Ovary (tissue), 9 donors: ENCODE results near the gene SPAG9. TPM values are rescaled to one million over a fixed set of nuclear protein-coding genes. Genes with fewer than 3 reads are reported as not detected.
A peak's percentile ranks its signal among the peaks of the same experiment; 100 is the strongest.

Experiments
- DNase-seq, 5 donors: peaks; one replicate each; pipeline ENCODE4 v3.0.0-alpha.2; 2019 to 2020
- H3K27ac ChIP-seq, 2 donors: fragments of 200-600 bp; one replicate each; pipeline versions ENCODE4 v1.5.1 to v1.8.0; 2019 to 2022
- H3K27me3 ChIP-seq: fragments of 200-600 bp; one replicate; pipeline ENCODE4 v1.8.0; 2022
- H3K36me3 ChIP-seq: fragments of 200-600 bp; sonication (generic); one replicate; pipeline ENCODE4 v1.5.1; 2019
- H3K4me1 ChIP-seq: one replicate; pipeline ENCODE4 v1.8.1; 2013; ENCODE audit warnings: mild to moderate bottlenecking, moderate library complexity; ENCODE audit not compliant: insufficient read depth
- H3K4me3 ChIP-seq: fragments of 200-600 bp; sonication (generic); one replicate; pipeline ENCODE4 v1.5.1; 2017
- H3K9me3 ChIP-seq, 2 donors: fragments of 200-600 bp in 1 of 2; sonication (generic) in 1 of 2; one replicate each; pipeline versions ENCODE4 v1.5.1 to v1.8.1; 2013 to 2019; ENCODE audit warnings: mild to moderate bottlenecking in 1 of 2, moderate library complexity in 1 of 2
- CTCF ChIP-seq, 3 donors: fragments of 450-650 bp in 2 of 3; fragments of 200-600 bp in 1 of 3; IDR thresholded peaks; one replicate each; pipeline versions ENCODE4 v1.5.1 to v1.8.0; 2016 to 2022; ENCODE audit warnings: antibody characterized with exemption in 3 of 3, mild to moderate bottlenecking in 1 of 3
- EP300 ChIP-seq: sonication (generic); formaldehyde crosslinking; IDR thresholded peaks from one replicate; pipeline ENCODE4 v1.6.1; 2017; ENCODE audit warnings: antibody characterized with exemption
- POLR2A ChIP-seq: fragments of 450-650 bp; IDR thresholded peaks from one replicate; pipeline ENCODE4 v1.6.1; 2017; ENCODE audit warnings: antibody characterized with exemption, mild to moderate bottlenecking, moderate library complexity
- WGBS, 3 donors: extraction: QIAGEN DNeasy Blood & Tissue Kit in 1 of 3; methylation state at CpG; one replicate each; pipeline versions ENCODE4 v1.1.5 to v1.1.7; 2013 to 2017; 5-methylcytosine and 5-hydroxymethylcytosine counted together
- intact Hi-C, 4 donors: fragments of 100-400 bp; cut with DNase I; formaldehyde crosslinking; loops; one replicate each; pipeline versions ENCODE4 v1.11.0 to v1.15.1; 2022 to 2023
- polyA plus RNA-seq, 2 donors: library from polyadenylated mRNA; stranded (reverse); fragments of 200-250 nt in 1 of 2; fragments of 350-450 nt in 1 of 2; fragmentation: Illumina TruSeq in 1 of 2; extraction: RNeasy Lipid Tissue Mini Kit (QIAGEN cat#74804) in 1 of 2; gene quantifications; one replicate each; pipeline ENCODE4 v1.2.3, GENCODE V29; 2013 to 2014
- total RNA-seq, 7 donors: library from RNA; depleted of rRNA in 2 of 7; stranded (reverse); fragments of >200 nt in 2 of 7; fragmentation: NEBNext Ultra II Directional in 3 of 7; extraction: Animal tissue kit (Norgen Biotek cat#: 25700) in 3 of 7; gene quantifications; one replicate each; pipeline versions ENCODE4 v1.1.0 to v1.2.4, GENCODE V29; 2016 to 2023
- donor health status: DM: no; HTN: no; CAD: no; lungs with moderate emphysema.
- donor health status: DM: no; HTN: no; CAD: no.
- donor health status: Bipolar disorder and iron deficiency.
- donor health status: DM: yes; HTN: yes; CAD: no.
- donor health status: DM: no; HTN: no; CAD: no.
- donor health status: DM: yes; HTN: yes; CAD: no.

SPAG9 gene
- total and polyA plus RNA-seq, 9 donors = 28.8 to 103 (median 79.4) TPM

DNA sequence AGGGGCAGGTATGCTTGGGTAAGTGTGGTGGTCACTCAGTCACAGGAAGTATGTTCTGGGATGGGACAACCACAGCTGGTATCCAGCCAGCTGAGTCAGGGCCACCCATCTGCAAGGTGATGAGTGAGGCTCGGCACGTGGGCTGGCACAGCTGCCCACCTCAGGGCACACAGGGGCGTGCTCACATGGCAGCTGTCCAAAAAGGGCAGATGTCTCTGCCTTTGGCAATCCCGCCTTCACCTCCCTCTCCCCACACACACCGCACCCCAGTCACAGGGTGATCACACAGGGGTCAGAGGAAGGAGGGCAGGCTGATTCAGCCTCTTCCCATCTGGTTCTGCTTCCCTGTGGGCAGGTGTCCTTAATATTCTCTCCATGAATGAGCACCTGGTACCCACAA lies 168.7 kb downstream of the SPAG9 start:
- Histone ChIP-seq H3K9me3 (no peaks in the 10 kb centered on the region), H3K27me3 (no peaks in the 10 kb centered on the region), H3K4me3 (no peak overlapping the region), H3K4me1 (peaks cover 32% of the 10 kb centered on the region), H3K36me3 (no peaks in the 10 kb centered on the region), H3K27ac (no peak overlapping the region)
- DNase-seq = peak in 1 of 5 donors; percentile 55
- intact Hi-C loops = loop anchor here in 1 of 4 donors (5.0 to 10.0 kb wide), 2 partner anchors 85 to 167 kb away; partner anchors contain the start of gene TOB1
- TF ChIP-seq POLR2A = no peak
- no peak for TF ChIP-seq CTCF (IDR thresholded peaks at IDR 0.05)
- no peak for TF ChIP-seq EP300
- whole genome bisulfite sequencing, 3 donors = 63 to 81% (median 74%) methylated on average over 5 of the region's 5 CpGs

- TF ChIP-seq EP300 = peak; percentile 60
- peak; percentile 16 to 74 (median 53) for TF ChIP-seq CTCF (IDR thresholded peaks at IDR 0.05)
- no peak for TF ChIP-seq POLR2A
- intact Hi-C loops = loop anchor here in 2 of 4 donors (5.0 to 10.0 kb wide), 2 partner anchors 83 to 165 kb away; partner anchors contain the start of gene TOB1 (in 2 of the 2)
- 7 to 13% (median 10%) methylated on average over 26 of the region's 26 CpGs for WGBS, 3 donors
- no peaks in the 10 kb centered on the region for H3K27me3 ChIP-seq
- peak; percentile 78 to 87 (median 79) for DNase-seq
- H3K4me3 ChIP-seq = no peak overlapping the region
- peaks cover 26% of the 10 kb centered on the region for H3K4me1 ChIP-seq
- H3K9me3 ChIP-seq = no peaks in the 10 kb centered on the region
- H3K27ac ChIP-seq = peak overlapping the region; percentile 59 to 63
- H3K36me3 ChIP-seq = no peaks in the 10 kb centered on the region
Observed at GRCh38 chr17:50949989-50950877, 170.4 kb downstream of the SPAG9 start.

DNA sequence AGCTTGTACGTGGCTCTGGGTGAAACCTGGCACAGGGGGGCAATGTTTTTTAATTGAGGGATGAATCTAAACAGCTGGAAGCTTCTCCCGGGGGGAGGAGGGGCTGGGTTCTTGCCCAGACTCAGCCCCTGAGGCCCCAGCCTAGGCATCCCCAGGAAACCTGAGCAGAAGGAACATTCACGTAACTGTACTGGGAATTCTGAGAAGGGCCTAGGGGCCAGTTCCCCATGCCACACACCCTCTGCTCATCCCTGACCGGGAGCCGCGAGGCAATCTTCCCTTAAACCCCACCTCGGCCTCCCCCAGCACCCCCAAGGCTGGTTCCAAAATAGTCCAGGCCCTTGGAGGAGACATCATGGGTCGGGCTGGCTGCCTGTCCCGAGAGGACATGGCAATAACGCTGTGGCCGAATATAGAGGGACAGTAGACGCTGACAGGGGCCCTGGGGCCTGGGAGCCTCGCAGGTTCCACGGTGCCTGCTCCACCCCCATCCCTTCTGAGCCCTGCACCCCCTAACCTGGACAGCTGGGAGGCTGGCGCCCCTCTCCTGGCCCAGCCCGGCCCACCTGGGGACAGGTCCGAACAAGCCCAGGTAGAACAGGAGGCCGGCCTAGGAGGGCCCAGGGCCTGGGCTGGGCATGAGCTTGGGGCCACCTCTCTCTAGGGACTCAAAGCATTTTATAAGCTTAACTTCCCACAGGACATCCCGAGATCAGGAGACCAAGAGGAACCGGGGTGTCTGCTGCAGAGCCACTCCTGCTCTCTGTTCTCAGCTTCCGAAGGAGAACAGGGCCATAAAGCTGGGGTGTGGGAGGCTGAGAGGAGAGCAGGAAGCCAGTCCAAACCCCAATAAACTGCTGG lies 171.3 kb downstream of the SPAG9 start:
- intact Hi-C loops = loop anchor here in 1 of 4 donors (5.0 kb wide), 1 partner anchor 82 kb away; the partner anchor contains the start of gene TOB1
- TF ChIP-seq CTCF (IDR thresholded peaks at IDR 0.05) = no peak
- no peak for TF ChIP-seq POLR2A
- no peak for TF ChIP-seq EP300
- Histone ChIP-seq H3K4me3 (no peak overlapping the region), H3K9me3 (no peaks in the 10 kb centered on the region), H3K27ac (peak overlapping the region; percentile 59 to 63), H3K4me1 (peaks cover 19% of the 10 kb centered on the region), H3K27me3 (no peaks in the 10 kb centered on the region), H3K36me3 (no peaks in the 10 kb centered on the region)
- DNase-seq = peak in 2 of 5 donors; percentile 45 to 58
- WGBS, 3 donors = 70 to 83% (median 78%) methylated on average over 21 of the region's 21 CpGs

DNA sequence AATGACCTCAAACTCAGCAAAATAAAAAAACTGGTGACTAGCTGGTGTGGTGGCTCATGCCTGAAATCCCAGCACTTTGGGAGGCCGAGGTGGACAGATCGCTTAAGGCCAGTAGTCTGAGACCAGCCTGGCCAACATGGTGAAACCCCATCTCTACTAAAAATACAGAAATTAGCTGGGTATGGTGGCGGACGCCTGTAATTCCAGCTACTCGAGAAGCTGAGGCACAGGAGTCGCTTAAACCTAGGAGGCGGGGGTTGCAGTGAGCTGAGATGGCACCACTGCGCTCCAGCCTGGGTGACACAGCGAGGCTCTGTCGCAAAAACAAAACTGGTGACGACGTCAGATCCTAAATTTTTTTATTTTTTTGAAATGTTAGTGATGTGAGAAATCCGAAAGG lies 172.0 kb downstream of the SPAG9 start:
- no peaks in the 10 kb centered on the region for H3K36me3 ChIP-seq
- no peak overlapping the region for H3K4me3 ChIP-seq
- DNase-seq = no peak
- WGBS, 3 donors = 93 to 96% (median 95%) methylated on average over 13 of the region's 13 CpGs
- no peaks in the 10 kb centered on the region for H3K27me3 ChIP-seq
- no peak for TF ChIP-seq POLR2A
- TF ChIP-seq EP300 = no peak
- TF ChIP-seq CTCF (IDR thresholded peaks at IDR 0.05) = no peak
- intact Hi-C loops = loop anchor here in 1 of 4 donors (5.0 kb wide), 1 partner anchor 81 kb away; the partner anchor contains the start of gene TOB1
- H3K27ac ChIP-seq = no peak overlapping the region
- no peaks in the 10 kb centered on the region for H3K9me3 ChIP-seq
- H3K4me1 ChIP-seq = peaks cover 15% of the 10 kb centered on the region
